A549 (cell line): Measurements from ENCODE around the gene SLC35D2.

Experiments used
- RNF2 ChIP-seq: fragments of 200-600 bp; sonication (generic); IDR thresholded peaks from 2 replicates; pipeline ENCODE4 v1.6.1; 2016; ENCODE audit warnings: low read depth, mild to moderate bottlenecking, antibody characterized with exemption, moderate library complexity, borderline replicate concordance
- SREBF2 ChIP-seq: fragments of 450-650 bp; IDR thresholded peaks from 2 replicates; pipeline ENCODE4 v1.6.1; 2014; ENCODE audit warnings: mild to moderate bottlenecking, moderate library complexity
- TF ChIP-seq, protein P1 (sequence below): fragments of 200-600 bp; sonication (generic); IDR thresholded peaks from 2 replicates; pipeline ENCODE4 v1.6.1; 2016; ENCODE audit warnings: antibody characterized with exemption, mild to moderate bottlenecking, moderate library complexity

DNA sequence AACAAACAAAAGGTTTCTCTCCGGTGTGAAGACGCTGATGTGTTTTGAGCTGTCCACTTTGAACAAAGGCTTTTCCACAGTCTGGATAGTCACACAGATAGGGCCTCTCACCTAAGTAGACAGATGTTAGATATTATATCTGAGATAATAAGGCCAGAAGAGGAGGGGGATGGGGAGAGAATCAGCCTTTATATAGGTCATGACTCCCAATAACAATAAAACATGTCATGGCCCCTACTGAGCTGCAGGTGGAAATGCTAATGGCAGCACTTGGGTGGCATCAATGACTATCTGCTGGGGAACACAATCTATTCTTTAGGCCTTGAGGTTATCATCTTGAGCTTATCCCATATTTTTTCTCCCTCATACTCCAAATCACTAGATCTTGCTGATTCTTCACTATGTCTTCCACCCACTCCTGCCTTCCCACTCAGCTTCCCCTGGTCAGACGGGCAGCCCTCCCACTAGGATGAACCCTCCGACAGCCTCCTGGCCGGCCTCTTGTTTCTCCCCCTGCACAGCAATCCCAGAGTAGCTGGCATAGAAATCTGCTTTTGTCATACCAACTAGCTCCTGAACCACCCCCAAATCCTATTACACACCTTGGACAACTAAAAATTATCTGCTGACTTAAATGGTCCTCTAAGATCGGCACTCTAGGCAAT lies 11.5 kb upstream of the SLC35D2 start:
- TF ChIP-seq, protein P1, sequence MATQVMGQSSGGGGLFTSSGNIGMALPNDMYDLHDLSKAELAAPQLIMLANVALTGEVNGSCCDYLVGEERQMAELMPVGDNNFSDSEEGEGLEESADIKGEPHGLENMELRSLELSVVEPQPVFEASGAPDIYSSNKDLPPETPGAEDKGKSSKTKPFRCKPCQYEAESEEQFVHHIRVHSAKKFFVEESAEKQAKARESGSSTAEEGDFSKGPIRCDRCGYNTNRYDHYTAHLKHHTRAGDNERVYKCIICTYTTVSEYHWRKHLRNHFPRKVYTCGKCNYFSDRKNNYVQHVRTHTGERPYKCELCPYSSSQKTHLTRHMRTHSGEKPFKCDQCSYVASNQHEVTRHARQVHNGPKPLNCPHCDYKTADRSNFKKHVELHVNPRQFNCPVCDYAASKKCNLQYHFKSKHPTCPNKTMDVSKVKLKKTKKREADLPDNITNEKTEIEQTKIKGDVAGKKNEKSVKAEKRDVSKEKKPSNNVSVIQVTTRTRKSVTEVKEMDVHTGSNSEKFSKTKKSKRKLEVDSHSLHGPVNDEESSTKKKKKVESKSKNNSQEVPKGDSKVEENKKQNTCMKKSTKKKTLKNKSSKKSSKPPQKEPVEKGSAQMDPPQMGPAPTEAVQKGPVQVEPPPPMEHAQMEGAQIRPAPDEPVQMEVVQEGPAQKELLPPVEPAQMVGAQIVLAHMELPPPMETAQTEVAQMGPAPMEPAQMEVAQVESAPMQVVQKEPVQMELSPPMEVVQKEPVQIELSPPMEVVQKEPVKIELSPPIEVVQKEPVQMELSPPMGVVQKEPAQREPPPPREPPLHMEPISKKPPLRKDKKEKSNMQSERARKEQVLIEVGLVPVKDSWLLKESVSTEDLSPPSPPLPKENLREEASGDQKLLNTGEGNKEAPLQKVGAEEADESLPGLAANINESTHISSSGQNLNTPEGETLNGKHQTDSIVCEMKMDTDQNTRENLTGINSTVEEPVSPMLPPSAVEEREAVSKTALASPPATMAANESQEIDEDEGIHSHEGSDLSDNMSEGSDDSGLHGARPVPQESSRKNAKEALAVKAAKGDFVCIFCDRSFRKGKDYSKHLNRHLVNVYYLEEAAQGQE: no peak
- no peak for TF ChIP-seq SREBF2
- no peak for TF ChIP-seq RNF2
